ENCODE data around the gene FHL2. TPM values are rescaled to one million over a fixed set of nuclear protein-coding genes. Genes with fewer than 3 reads are reported as not detected.

FHL2 gene
- total and polyA plus RNA-seq, 9 of the 15 experiments (the other 6 are each of a cell fraction or from before 2014, with no cell fraction given): 7.5 to 33.1 (median 23.9) TPM

DNA sequence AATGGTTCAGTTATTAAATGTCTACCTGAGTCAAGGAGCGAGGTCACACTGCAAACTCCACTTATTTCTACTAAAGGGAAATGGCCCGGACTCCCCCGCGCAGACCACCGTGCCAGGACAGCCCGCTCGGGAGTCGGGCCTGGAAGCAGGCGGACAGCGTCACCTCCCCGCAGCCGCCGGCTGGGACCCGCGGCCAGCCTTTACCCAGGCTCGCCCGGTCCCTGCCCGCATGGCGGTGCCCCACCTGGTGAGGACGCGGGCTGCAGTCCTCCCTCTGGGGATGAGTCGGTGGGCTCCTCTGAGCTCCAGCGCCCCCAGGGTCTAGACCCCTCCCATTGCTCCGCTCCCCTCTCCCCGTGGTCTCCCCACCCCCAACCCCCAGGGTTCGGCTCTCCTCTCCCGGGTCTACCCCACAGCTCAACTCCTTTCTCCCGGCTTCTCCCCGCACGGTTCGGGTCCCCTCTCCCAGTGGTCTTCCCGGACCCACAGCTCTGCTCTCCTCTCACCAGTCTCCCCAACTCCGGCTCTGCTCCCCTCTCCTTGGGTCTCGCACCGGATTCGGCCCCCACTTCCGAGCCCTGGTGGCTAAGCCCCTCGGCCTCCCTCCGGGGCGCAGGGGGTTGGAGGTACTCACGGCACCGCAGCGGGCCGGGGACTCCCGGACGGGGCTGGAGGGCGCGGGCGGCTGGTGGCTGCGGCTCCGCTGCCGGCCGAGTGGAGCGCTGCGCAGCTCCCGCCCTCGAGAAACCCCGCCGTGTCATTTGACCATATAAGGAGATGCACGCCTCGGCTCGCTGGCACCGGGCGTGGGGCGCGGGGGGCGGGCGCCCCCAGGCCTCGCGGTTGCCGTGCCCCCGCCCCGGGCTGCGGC, at the start of gene FHL2 (continued):
- TF ChIP-seq, protein P1, sequence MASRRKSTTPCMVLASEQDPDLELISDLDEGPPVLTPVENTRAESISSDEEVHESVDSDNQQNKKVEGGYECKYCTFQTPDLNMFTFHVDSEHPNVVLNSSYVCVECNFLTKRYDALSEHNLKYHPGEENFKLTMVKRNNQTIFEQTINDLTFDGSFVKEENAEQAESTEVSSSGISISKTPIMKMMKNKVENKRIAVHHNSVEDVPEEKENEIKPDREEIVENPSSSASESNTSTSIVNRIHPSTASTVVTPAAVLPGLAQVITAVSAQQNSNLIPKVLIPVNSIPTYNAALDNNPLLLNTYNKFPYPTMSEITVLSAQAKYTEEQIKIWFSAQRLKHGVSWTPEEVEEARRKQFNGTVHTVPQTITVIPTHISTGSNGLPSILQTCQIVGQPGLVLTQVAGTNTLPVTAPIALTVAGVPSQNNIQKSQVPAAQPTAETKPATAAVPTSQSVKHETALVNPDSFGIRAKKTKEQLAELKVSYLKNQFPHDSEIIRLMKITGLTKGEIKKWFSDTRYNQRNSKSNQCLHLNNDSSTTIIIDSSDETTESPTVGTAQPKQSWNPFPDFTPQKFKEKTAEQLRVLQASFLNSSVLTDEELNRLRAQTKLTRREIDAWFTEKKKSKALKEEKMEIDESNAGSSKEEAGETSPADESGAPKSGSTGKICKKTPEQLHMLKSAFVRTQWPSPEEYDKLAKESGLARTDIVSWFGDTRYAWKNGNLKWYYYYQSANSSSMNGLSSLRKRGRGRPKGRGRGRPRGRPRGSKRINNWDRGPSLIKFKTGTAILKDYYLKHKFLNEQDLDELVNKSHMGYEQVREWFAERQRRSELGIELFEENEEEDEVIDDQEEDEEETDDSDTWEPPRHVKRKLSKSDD (conservative IDR thresholded peaks at IDR 0.05; ENCODE audit: low read length): no peak
- TF ChIP-seq JUND (IDR thresholded peaks at IDR 0.05; ENCODE audit: borderline replicate concordance, low read depth, low read length) (peak; percentile 55), JUND (tag; IDR thresholded peaks at IDR 0.05; ENCODE audit: borderline replicate concordance, low read depth, low read length) (no peak), RBM34 (IDR thresholded peaks at IDR 0.05; ENCODE audit: borderline replicate concordance, insufficient read depth, low read length) (no peak), PURB (CRISPR knock-in tag; IDR thresholded peaks at IDR 0.05; ENCODE audit: low read depth) (no peak), PPARD (CRISPR knock-in tag; IDR thresholded peaks at IDR 0.05) (no peak), ZNF778 (CRISPR knock-in tag; IDR thresholded peaks at IDR 0.05) (no peak), HNRNPL (IDR thresholded peaks at IDR 0.05; ENCODE audit: low read depth, low read length) (peak; percentile 85), NBN (IDR thresholded peaks at IDR 0.05; ENCODE audit: low read depth) (no peak), HNRNPH1 (optimal IDR thresholded peaks at IDR 0.05; ENCODE audit: low read depth, low read length) (no peak), HDAC3 (IDR thresholded peaks at IDR 0.05; ENCODE audit: borderline replicate concordance, partially characterized antibody) (no peak), CREBBP (IDR thresholded peaks at IDR 0.05; ENCODE audit: low read depth, low read length) (no peak), C11orf30 (IDR thresholded peaks at IDR 0.05; ENCODE audit: low read depth) (no peak), ZFP36 (IDR thresholded peaks at IDR 0.05; ENCODE audit: low read depth, low read length, partially characterized antibody) (peak; percentile 57), E2F3 (CRISPR knock-in tag; IDR thresholded peaks at IDR 0.05) (no peak; the same call in 1 of the 2 replicates), RBFOX2 (IDR thresholded peaks at IDR 0.05; ENCODE audit: low read depth, low read length) (peak; percentile 100), KAT2B (IDR thresholded peaks at IDR 0.05; ENCODE audit: low read depth, low read length) (no peak), ILF3 (IDR thresholded peaks at IDR 0.05; ENCODE audit: borderline replicate concordance) (no peak)
- TF ChIP-seq, protein P2, sequence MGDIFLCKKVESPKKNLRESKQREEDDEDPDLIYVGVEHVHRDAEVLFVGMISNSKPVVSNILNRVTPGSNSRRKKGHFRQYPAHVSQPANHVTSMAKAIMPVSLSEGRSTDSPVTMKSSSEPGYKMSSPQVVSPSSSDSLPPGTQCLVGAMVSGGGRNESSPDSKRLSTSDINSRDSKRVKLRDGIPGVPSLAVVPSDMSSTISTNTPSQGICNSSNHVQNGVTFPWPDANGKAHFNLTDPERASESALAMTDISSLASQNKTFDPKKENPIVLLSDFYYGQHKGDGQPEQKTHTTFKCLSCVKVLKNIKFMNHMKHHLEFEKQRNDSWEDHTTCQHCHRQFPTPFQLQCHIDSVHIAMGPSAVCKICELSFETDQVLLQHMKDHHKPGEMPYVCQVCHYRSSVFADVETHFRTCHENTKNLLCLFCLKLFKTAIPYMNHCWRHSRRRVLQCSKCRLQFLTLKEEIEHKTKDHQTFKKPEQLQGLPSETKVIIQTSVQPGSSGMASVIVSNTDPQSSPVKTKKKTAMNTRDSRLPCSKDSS (IDR thresholded peaks at IDR 0.05; ENCODE audit: low read depth, partially characterized antibody): no peak
- TF ChIP-seq, protein P3, sequence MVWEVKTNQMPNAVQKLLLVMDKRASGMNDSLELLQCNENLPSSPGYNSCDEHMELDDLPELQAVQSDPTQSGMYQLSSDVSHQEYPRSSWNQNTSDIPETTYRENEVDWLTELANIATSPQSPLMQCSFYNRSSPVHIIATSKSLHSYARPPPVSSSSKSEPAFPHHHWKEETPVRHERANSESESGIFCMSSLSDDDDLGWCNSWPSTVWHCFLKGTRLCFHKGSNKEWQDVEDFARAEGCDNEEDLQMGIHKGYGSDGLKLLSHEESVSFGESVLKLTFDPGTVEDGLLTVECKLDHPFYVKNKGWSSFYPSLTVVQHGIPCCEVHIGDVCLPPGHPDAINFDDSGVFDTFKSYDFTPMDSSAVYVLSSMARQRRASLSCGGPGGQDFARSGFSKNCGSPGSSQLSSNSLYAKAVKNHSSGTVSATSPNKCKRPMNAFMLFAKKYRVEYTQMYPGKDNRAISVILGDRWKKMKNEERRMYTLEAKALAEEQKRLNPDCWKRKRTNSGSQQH (CRISPR knock-in tag; IDR thresholded peaks at IDR 0.05): no peak
- TF ChIP-seq, protein P4, sequence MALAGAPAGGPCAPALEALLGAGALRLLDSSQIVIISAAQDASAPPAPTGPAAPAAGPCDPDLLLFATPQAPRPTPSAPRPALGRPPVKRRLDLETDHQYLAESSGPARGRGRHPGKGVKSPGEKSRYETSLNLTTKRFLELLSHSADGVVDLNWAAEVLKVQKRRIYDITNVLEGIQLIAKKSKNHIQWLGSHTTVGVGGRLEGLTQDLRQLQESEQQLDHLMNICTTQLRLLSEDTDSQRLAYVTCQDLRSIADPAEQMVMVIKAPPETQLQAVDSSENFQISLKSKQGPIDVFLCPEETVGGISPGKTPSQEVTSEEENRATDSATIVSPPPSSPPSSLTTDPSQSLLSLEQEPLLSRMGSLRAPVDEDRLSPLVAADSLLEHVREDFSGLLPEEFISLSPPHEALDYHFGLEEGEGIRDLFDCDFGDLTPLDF (CRISPR knock-in tag; IDR thresholded peaks at IDR 0.05): 0 out of 2 replicates have a peak, but pooled peaks have one; percentile 25
